IPS-NIHi7 (cell line): ENCODE data around the gene DHCR7.
A peak's percentile ranks its signal among the peaks of the same experiment; 100 is the strongest.

Experiments used
- DNase-seq: peaks from one replicate; pipeline ENCODE4 v3.0.0; 2012; ENCODE audit warnings: mixed read lengths; ENCODE audit errors: extremely low spot score

The DHCR7 gene

DNA sequence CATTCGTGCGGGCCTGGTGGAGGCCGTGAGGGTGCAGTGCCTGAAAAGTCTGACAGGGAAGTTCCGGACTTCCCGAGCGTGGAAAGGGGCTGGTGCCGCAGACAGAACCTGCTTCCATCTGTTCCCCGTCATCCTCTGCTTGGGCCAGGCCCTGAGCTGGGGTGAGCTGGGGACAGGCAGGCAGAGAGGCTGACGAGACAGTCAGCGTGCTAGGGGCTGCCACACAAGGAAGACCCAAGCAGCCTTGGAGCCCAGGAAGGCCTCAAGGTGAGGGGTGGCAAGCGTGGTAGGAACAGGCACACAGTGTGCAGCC lies 30.3 kb upstream of the DHCR7 start:
- DNase-seq = no peak

DNA sequence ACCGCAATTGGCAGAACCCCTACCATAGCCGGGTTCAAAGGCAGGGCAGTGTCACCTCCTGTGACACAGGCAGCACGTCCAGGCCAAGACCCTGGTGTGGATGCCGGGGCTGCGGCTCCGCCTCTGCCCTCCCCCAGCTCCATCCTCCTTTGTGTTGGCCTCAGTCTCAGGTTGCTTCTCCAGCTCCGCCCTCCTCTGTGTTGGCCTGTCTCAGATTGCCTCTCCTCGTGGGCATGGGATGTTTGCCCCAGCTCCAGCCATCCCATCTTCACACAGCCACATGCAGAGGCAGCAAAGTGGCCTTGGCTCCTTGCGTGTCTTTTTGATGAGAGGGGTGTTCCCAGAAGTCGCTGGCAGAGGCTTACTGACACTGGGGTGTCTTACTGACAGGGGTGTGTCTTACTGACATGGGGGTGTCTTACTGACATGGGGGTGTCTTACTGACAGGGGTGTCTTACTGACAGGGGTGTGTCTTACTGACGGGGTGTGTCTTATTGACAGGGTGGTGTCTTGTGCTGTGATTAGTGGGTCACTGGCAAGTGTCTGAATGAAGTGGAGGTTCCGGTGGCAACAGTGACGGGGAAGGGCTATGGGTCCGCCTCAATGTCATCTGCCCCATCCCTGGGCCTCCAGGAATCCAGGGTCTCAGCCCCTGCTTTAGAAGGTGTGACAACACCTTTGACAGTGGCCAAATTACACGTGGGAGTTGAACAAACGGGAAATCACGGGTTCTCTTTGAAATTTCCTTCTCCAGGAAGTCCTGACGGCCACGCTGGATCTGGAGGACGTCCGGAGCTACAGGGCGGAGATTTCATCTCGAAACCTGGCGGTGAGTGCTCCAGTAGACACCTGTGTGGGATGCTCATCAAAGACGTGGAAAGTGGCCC lies 29.7 kb upstream of the DHCR7 start:
- DNase-seq = peak; percentile 81

DNA sequence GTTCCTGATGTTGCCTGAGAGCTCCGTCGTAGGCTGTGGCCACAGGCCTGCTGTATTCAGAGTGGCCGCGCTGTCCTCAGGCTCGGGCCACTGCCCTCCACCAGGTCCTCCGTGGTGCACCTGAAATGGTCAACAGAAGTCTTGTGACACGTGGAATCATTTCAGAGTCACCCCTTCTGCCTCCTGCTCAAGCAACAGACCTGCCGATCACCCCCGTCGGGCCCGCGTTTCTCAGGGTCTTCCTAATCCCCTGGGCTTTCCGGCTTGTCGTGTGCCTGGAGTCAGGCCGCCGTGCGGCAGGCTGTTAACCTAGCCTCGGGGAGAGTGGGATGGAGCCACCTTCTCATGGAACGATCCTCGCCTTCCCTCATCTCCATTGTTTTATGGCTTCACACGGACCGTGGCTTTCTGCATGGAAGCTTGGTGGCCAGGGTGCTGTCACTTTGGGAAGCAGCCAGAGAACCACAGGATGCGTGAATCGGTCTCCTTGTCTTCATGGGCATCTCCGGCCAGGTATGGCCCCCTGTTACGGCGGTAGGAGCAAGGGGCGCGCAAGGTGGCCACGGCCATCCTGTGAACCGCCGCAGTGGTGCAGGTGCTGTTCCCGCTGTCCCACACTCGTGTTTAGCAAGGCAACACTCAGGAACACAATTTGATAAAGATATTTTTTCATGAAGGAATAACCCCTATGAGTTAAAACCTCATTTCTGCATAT lies 28.9 kb upstream of the DHCR7 start:
- DNase-seq = no peak

DNA sequence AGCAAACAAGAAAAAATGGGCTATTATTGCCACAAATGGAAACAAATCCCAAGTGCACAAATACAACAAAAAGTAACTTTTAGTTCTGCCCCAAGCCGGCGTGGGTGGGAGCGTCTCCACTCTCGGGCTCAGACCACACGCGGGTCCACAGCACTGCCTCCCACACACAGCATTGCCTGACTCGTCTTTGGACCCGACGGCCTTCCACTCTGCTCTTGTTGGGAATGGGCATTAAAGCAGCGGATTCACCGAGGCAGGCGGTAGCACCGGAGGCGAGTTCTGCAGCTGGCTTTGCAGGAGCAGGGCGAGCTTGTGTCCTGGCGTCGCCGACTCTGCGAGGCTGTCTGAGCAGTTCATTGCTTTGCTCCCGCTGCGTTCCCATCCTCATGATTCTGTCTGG lies 27.8 kb upstream of the DHCR7 start:
- DNase-seq = no peak

DNA sequence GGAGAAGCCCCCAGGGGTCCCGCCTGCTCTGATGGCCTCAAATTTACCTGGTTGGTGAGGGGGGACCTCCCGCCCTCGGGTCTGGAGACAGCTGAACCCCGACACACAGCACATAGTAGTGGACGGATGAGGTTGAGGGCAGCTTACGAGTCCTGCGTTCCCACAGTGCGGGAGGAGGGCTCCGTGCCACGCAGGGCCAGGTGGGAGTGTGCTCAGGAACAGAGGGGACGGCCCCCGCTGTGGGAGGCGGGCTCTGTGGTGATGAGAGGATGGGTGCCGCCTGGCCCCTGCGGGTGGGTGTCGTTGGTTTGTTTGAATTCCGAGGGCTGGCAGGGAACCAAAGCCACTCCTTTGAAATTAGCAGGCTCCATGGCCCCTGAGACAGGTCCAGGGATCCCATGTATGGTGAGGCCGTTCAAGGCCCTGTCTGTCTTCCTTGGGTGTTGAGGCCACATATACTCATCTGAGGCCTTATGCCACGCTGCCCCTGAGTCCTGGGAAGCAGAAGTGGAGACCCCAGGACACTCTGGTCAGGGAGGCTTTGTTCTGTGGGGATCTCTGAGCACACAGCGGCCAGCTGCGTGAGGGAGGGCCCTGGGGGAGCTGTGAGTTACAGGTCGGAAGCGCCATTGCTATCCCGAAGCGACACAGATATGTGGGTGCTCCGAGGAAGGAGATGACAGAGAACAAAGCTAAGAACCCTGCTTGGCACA lies 26.7 kb upstream of the DHCR7 start:
- DNase-seq = no peak

DNA sequence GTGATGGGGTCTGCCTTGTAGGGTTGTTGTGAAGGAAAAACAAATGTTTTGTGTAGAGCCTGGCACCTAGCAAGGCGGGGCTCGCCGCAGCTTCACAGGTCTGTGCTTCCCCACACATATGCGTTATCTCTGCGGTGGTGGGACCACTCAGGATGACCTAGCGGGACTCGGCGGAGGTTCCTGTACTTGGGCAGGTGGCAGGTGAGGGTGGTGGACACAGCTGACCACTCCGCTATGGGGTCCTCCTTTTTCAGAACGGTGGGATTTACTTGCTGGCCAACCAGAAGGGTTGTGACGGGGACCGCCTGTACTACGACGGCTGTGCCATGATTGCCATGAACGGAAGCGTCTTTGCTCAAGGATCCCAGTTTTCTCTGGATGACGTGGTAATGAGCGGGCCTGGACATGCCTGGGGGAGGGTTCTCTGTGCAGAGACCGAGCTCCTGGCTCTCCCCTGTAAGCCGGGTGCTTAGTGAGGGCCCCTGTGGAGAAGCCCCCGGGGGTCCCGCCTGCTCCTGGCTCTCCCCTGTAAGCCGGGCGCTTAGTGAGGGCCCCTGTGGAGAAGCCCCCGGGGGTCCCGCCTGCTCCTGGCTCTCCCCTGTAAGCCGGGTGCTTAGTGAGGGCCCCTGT lies 26.1 kb upstream of the DHCR7 start:
- DNase-seq = no peak

DNA sequence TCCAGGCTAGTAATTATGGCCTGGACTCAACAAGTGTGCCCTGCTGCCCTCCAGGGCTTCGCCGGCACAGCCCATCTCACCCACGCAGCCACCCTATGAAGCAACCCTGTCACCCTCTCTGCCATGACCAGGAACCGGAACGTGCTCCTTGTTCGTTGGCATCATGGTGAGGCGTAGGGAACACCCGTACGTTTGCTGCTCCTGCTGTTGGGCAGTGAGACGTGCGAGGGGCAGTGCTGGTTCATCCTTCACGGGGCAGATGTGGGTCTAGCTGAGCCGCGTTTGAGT lies 25.5 kb upstream of the DHCR7 start:
- no peak for DNase-seq

DNA sequence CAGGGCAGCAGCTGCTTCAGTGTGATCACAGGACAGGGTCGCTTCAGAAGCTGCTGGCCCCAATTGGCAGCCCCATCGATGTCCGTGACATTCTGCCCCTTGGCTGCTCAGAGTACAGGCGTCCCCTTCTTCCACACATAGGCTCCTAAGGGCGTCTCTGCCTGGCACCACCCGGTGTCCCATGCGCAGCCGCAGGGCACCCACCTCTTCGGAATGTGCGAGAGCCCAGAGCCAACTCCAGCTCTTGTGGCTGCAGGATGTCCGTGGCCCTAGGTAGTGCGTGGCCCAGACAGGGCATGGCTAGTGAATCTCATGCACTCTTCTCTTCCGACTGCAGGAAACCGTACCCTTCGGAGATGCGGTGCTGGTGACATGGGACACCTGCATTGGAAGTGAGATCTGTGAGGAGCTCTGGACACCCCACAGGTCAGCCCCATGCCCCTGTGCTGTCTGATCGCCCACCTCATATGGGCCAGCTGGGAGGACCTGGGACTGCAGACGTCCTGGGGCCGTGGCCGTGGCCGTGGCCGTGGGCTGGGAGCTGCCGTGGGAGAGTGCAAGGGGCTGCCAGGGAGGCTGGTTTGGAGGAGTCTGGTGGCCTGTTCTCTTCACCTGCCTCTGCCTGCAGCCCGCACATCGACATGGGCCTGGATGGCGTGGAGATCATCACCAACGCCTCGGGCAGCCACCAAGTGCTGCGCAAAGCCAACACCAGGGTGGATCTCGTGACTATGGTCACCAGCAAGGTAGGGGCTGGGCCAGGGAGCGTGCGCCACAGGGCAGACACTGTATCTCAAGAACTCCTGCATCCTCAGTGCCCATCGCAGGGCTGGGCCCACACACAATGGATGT lies 25.0 kb upstream of the DHCR7 start:
- no peak for DNase-seq

DNA sequence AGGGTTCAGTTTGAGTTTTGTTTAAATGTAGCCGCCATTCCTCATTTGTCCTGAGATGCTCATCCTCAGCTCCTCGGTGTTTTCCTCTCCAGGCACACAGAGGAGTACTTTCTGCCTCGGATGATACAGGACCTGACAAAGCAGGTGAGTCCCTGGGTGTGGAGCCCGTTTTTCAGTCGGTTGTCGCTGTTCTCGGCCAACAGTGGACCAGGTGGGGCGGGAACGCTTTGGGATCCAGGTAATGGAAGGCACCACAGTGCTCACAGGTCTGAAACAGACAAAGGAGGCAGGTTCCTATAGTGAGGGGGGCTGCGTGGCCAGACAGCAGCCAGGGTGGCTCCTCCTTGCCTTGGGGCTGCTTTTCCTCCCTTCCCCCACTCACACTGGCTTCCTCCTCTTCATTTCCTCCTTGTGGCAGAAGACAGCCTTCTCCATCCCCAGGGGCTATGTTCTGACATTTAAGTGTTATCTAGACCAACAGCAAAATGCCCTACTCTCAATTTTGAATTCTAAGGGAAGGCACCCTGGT lies 24.2 kb upstream of the DHCR7 start:
- DNase-seq = no peak

DNA sequence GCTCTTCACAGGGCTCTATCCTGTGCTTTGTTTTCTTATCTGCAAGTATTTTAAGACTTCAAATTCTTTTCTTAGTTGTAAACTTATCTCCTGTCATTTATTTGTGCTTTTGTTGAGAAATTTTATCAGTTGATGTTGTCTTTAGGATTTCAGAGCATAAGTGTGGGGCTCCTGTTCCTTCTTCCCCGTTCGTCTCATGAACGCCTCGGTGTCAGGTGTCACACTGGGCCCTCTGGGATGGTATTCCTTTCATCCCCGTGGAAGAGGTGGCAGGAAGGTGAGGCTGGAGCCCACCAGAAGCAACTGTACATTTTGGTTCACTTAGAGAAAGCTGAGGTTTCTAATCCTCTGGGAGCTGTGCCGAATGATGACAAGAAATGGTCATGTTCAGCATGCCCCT lies 22.8 kb upstream of the DHCR7 start:
- DNase-seq = no peak

DNA sequence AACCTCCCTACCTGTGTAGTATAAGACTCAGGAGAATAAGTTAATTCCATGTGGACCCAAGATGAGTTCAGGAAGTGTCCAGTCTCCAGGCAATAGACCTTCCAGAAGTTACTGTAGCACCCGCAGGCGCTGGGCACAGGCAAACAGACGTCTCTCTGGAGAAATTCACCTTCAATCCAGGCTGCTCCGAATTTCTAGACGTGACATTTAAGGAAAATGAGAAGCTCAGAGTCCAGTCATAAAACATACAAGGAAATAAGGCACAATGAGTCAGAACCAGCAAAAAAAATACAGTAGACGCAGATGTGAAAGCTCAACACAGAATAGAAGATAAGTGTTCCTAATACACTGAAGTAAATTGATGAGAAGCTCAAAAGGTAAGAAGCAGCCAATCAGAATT lies 19.0 kb upstream of the DHCR7 start:
- DNase-seq = no peak

DNA sequence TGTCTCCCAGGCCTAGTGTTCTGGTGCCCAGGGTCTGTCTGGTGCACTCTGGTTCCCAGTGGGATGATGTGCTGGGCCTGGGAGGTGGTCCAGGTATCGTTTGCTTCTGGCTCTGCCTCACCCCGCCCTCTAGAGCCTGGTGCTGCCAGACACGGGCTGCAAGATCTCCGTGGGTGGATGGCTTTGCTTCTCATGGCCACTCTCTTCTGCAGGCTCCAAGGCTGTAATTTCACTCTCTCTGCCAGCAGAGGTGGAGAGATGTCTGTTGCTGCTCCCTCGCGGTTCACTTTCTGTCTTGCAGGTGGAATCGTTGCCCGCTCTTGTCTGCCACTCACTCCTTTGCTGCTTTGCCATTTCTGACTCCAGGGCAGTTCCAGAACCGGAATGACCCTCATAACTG lies 18.2 kb upstream of the DHCR7 start:
- DNase-seq = no peak

DNA sequence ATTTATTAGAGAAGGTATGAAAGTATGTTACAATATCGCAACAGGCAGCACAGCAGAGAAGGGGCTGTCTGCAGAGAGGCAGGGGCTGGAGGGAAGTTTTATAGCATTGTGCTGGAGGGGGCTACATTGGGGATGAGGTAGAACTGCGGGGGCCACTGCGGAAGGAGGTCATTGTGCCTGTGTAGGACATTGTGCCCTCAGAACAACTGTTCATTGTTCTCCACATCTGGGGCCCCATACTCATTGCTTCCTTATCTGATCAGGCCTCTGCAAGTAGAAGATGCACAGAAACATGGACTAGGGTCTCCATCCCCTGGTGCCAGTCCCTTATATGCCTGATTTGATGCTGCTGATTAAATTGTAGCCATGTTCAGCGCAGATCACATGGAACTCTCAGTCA lies 16.9 kb upstream of the DHCR7 start:
- DNase-seq = no peak

DNA sequence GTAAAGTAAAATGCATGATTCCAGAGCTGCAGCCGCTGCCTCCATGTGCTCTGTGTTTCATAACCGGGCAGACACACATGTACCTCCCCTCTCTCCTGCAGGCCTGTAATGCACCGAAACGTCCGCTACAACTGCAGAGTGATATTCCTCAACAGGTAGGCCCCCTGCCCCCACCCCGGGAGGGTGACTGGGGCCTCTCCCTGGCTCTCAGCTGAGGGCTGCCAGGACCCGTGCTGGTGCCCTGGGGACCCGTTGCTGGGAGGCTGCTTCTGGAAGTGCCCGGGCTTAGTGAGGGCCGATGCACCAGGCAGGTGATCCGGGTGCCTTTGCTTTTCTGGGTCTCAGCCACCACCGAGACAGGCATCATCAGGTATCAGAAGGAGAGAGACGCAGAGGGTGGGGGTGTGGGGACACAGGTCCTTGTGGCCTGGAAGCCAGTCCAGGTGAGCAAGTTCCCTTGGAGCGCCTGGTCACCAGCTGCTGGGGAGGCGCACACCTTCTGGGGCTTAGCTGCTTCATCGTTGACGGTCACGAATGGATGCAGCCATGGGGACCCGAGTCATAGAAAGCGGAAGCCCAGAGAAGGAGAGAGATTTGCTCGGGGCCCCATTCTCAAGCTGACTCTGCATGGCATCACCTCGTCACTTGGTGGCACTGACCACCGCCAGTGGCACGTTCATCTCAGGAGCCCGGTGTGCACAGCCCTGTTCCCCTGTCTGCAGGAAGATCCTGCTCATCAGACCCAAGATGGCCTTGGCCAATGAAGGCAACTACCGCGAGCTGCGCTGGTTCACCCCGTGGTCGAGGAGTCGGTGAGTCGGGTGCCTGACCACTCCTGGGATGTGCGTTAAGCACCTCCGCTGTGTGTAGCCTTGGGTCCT lies 15.4 kb upstream of the DHCR7 start:
- no peak for DNase-seq

DNA sequence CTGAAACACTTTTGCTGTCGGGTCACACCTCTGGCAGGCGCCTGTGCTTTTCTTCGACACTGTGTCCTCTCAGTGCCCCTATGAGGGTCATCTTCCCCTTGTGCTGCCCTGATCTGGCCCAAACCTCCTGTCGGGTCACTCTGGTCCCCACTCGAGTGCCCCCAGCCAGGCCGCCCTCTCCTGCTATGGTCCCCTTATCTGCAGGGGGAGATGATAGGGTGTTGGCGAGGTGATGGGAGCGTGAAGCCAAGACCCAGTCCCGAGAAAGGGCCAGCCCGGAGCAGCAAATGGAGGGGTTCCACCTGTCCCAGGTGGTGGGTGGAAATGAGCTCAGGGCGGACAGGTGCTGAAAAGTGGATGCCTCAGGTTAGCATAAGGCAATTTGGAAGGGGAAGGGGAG lies 14.5 kb upstream of the DHCR7 start:
- no peak for DNase-seq

DNA sequence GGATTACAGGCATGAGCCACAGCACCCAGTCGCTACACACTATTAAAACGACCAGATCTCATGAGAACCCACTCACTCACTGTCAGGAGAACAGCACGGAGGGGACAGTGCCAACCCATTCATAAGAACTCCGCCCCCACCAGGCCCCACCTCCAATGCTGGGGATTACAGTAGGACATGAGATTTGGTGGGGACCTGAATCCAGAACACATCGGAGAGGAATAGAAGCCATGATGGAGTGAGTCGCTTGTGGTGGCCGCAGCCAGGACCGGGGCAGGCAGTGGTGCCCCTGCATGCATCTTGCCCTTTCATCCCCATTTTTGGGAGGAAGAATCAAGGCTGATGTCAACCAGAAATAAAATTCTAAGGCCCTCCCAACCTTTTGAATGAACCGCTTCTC lies 13.5 kb upstream of the DHCR7 start:
- DNase-seq = no peak

DNA sequence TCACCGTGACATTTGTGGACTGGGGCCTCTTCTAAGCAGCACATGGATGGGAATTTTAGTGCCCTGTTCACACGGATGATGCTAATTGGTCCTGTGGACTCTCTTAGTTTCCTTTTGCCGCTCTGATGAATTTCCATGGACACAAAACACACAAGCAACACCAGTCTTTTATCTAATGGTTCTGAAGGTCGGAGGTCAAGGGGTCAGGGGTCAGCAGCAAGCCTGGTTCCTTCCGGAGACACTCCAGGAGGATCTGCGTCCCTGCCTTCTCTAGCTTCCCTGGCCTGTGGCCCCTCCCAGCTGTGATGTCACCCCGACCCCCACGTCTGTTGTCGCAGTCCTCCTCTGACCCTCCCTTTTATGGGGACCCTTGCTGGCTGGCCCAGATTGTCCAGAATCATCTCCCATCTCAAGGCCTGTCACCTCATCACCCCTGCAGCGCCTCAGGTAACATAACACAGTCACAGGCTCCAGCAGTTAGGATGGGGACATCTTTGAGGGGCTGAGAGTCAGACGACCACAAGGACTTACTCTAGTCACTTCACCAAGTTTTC lies 11.7 kb upstream of the DHCR7 start:
- no peak for DNase-seq

DNA sequence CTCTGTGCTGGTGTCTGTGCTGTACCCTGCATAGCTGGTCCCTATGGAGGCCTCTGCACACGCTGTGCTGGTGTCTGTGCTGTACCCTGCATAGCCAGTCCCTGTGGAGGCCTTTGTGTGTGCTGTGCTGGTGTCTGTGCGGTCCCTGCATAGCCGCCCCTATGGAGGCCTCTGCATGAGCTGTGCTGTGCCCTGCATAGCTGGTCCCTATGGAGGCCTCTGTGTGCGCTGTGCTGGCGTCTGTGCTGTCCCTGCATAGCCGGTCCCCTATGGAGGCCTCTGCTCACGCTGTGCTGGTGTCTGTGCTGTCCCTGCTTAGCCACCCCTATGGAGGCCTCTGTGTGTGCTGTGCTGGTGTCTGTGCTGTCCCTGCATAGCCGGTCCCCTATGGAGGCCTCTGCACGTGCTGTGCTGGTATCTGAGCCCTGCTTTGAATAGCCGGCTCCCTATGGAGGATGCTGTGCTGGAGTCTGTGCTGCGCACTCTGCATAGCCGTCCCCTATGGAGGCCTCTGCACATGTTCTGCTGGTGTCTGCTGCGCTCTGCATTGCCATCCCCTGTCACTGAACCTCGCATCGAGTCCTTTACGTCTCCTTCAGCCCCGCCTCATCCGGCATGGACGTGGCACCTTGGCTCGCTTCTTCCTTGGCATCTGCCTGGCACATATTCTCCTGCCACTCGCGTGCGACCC lies 11.0 kb upstream of the DHCR7 start:
- DNase-seq = no peak
